Right renal cortex interstitium (tissue), 3 donors: ENCODE data around the gene POU5F2. TPM values are rescaled to one million over a fixed set of nuclear protein-coding genes. Genes with fewer than 3 reads are reported as not detected.

Experiments used
- DNase-seq, 3 donors: peaks; one replicate each; pipeline ENCODE4 v3.0.0-alpha.2; 2013; ENCODE audit warnings: low read depth in 3 of 3, low spot score in 2 of 3
- polyA plus RNA-seq, 3 donors: library from polyadenylated mRNA; unstranded; fragments of 120-200 nt; gene quantifications; one replicate each; pipeline ENCODE4 v1.2.1, GENCODE V29; 2013; ENCODE audit not compliant: insufficient read length in 3 of 3

POU5F2 gene
- polyA plus RNA-seq, 3 donors: 0.01 to 0.04 TPM; not detected in 1

DNA sequence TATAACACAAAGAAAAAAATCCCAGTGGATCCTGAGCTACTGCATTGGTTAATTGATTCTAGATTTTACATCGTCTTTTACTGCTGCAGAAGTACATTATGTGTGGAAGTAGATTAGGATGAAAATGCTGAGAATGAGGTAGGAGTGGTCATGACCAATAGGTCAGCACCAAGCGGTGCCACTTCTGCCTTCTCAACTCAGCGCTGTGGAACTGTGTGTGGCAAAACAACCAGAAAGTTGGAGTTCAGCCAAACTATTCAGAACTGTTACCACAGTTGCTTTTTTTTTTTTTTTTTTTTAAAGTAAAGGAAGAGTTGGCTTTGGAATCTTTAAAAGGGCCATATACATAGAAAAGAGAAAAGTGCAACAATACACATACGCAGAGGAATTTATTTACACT lies 24.2 kb downstream of the POU5F2 start:
- no peak for DNase-seq

DNA sequence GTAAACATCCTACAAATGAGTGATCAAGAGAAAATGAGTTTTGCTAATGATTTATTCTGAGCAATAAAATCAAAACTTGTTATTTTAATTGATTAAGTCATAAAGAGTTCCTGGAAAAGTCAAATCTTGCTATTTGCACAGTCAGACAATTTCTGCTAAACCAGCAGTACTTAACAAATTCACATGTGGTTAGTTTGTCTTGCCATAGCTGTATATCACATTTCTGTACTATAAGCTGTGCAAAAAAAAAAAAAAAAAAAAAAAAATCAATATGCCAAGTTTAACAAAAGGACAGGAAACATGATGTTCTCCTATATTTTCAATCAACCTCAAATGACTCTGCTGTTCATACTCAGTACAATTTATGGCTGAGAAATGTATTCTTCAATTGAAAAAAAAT lies 24.9 kb downstream of the POU5F2 start:
- no peak for DNase-seq

DNA sequence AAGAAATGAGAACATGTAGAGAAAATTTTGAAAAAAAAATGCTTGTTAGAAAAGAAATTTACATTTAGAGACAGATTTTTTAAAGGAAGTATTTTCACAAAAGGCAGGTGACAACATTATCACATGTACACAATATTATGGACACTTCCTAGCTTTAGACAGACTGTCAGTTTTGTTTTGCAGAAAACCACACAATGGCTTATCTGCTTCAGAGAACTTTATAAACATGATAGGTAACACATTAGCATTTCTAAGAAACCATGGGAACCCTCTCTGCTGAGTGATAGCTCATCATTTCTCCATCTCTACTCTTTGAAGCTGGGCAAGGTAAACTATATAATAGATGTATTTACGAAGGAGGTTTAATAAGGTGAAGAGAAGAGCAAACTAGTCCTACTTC lies 25.6 kb downstream of the POU5F2 start:
- no peak for DNase-seq

DNA sequence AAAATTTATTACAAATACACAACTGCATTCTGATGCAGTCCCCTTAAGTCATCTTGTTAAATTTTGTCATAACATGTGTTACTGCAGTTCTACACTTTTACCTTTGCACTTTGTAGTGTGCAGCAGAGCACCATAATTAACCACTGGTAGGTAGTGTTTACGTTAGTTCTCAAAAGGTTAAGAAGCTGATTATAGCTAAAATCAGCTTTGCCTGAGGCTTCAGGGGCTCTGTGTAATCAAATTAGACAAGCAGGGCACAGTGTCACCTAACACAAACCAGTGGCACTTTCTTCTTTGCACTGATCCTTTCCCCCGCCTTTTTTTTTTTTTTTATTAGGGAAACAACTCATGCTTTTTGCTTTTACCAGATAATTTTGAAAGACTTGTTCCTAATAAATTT lies 26.1 kb downstream of the POU5F2 start:
- DNase-seq: no peak

DNA sequence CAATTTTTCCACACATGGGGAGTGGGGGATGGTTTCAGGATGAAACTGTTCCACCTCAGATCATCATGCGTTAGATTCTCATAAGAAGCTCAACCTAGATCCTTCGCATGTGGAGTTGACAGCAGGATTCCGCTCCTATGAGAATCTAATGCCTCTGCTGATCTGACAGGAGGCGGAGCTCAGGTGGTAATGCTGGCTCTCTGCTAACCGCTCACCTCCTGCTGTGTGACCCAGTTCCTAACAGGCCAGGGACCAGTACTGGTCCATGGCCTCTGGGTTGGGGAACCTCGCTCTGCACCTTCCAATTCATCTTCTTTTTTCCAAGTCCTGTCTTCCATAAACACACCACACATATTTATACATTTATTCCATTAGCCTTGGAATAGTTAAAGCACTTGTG lies 33.0 kb downstream of the POU5F2 start:
- DNase-seq: no peak

DNA sequence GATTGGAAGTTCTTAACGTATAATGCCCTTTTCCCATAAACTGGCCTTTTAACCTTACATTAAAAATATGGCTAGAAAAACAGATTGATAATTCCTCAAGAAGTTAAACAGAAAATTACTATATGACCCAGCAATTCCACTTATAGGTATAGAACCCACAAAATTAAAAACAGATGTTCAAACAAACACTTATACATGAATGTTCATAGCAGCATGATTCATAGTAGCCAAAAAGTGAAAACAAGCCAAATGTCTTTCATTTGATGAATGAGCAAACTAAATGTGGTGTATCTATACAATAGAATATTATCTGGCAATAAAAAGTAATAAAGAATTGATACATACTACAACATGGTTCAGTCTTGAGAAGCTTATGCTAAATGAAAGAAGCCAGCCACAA lies 35.5 kb downstream of the POU5F2 start:
- no peak for DNase-seq

DNA sequence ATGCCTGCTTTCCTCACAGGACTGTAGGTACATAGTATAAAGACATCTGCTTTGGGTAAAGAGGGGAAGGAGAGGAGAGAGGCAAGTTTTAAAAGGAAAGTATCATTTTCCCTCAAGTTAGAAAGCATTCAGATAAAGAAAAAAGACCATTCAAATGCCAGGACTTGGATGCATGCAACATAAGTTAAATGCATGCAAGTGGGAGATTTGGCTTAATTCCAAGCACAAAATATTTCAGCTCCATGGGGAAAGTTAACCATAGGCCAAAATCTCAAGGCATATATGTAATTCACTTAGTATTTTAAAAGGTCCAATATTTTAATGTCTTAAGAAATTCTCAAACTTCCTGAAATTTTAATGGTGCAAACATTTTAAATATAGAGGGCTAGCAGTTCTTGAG lies 36.4 kb downstream of the POU5F2 start:
- no peak for DNase-seq

DNA sequence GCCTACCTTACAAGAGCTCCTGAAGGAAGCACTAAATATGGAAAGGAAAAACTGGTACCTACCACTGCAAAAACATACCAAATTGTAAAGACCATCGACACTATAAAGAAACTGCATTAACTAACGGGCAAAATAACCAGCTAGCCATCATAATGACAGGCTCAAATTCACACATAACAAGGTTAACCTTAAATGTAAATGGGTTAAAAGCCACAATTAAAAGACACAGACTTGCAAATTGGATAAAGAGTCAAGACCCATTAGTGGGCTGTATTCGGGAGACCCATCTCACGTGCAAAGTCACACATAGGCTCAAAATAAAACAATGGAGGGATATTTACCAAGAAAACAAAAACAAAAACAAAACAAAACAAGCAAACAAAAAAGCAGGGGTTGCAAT lies 49.4 kb downstream of the POU5F2 start:
- DNase-seq: no peak

Other genes with a start within 250 kb of the POU5F2 start
- gene NR2F1-AS1, start 160.4 kb downstream of the POU5F2 start, polyA plus RNA-seq: 10 to 100 TPM; 50.0 to 58.2 (median 57.6) TPM
- 100 to 1,000 TPM; 189 to 216 (median 200) TPM for gene NR2F1, start 158.4 kb downstream of the POU5F2 start, polyA plus RNA-seq